HEK293 (cell line): ENCODE data around the gene GPR37.

Source experiments
- CTCF ChIA-PET: fragments of 350-600 bp; formaldehyde crosslinking; extraction: SDS; loops from one replicate; lab custom pipeline; 2021; ENCODE audit warnings: antibody characterized with exemption; lab: Yijun Ruan, JAX
- POLR2A ChIA-PET: fragments of 300-600 bp; formaldehyde crosslinking; extraction: SDS; loops from one replicate; lab custom pipeline; 2020; ENCODE audit warnings: antibody characterized with exemption, inconsistent platforms; lab: Yijun Ruan, JAX
- H3K27ac ChIP-seq: fragments of 200-500 bp; sonication (Bioruptor generic); 2 replicates; pipeline ENCODE4 v1.5.1; 2014; ENCODE audit warnings: low read depth, low read length, control low read depth, inconsistent platforms; ENCODE audit errors: extremely low read depth
- H3K36me3 ChIP-seq, 2 experiments: fragments of 200-500 bp in 1 of 2; sonication (Bioruptor generic) in 1 of 2; 1 replicate in 1 of 2; 2 replicates in 1 of 2; pipeline ENCODE4 v1.5.1; 2014 to 2017; ENCODE audit warnings: inconsistent platforms in 2 of 2, low read length in 2 of 2; ENCODE audit not compliant: control insufficient read depth in 2 of 2, insufficient read depth in 1 of 2
- H3K4me1 ChIP-seq: fragments of 200-500 bp; sonication (Bioruptor generic); 2 replicates; pipeline ENCODE4 v1.5.1; 2014; ENCODE audit warnings: mild to moderate bottlenecking, low read length, inconsistent platforms; ENCODE audit not compliant: control insufficient read depth, insufficient read depth
- H3K4me3 ChIP-seq: 2 replicates; pipeline ENCODE4 v1.5.1; 2011; ENCODE audit warnings: low read depth, mild to moderate bottlenecking, control low read depth, low read length, moderate library complexity
- H3K9me3 ChIP-seq: fragments of 200-500 bp; sonication (Bioruptor generic); 2 replicates; pipeline ENCODE4 v1.5.1; 2014; ENCODE audit warnings: low read depth, low read length, inconsistent platforms; ENCODE audit not compliant: control insufficient read depth, insufficient read depth
- ELK4 ChIP-seq: IDR thresholded peaks from 2 replicates; pipeline ENCODE4 v1.6.1; 2011; ENCODE audit warnings: mild to moderate bottlenecking, low read depth, low read length, borderline replicate concordance
- GLI2 ChIP-seq: fragments of 450-650 bp; formaldehyde crosslinking; IDR thresholded peaks from 2 replicates; pipeline ENCODE4; 2017; ENCODE audit warnings: missing biosample characterization, missing genetic modification characterization, low read depth, borderline replicate concordance
- KLF1 ChIP-seq: fragments of 450-650 bp; formaldehyde crosslinking; IDR thresholded peaks from 2 replicates; pipeline ENCODE4 v1.5.1; 2016; ENCODE audit warnings: missing biosample characterization, missing genetic modification characterization
- KLF9 ChIP-seq: fragments of 450-650 bp; formaldehyde crosslinking; IDR thresholded peaks from 2 replicates; pipeline ENCODE4 v1.5.1; 2016; ENCODE audit warnings: missing biosample characterization, missing genetic modification characterization, low read depth
- OSR2 ChIP-seq: fragments of 450-650 bp; formaldehyde crosslinking; IDR thresholded peaks from 2 replicates; pipeline ENCODE4 v1.5.1; 2016; ENCODE audit warnings: missing biosample characterization, missing genetic modification characterization
- PRDM10 ChIP-seq: fragments of 450-650 bp; formaldehyde crosslinking; IDR thresholded peaks from 2 replicates; pipeline ENCODE4 v1.5.1; 2016; ENCODE audit warnings: missing biosample characterization, missing genetic modification characterization
- SCRT2 ChIP-seq: fragments of 450-650 bp; formaldehyde crosslinking; IDR thresholded peaks from 2 replicates; pipeline ENCODE4 v1.5.1; 2016; ENCODE audit warnings: missing biosample characterization, missing genetic modification characterization
- ZBTB44 ChIP-seq: fragments of 450-650 bp; IDR thresholded peaks from 2 replicates; pipeline ENCODE4 v1.5.1; 2018; ENCODE audit warnings: missing biosample characterization, mild to moderate bottlenecking, missing genetic modification characterization
- ZFP41 ChIP-seq: fragments of 450-650 bp; formaldehyde crosslinking; IDR thresholded peaks from 2 replicates; pipeline ENCODE4 v1.5.1; 2016; ENCODE audit warnings: missing biosample characterization, missing genetic modification characterization, borderline replicate concordance
- ZNF10 ChIP-seq: fragments of 450-650 bp; formaldehyde crosslinking; IDR thresholded peaks from 2 replicates; pipeline ENCODE4 v1.5.1; 2017; ENCODE audit warnings: missing biosample characterization, missing genetic modification characterization
- ZNF121 ChIP-seq: fragments of 450-650 bp; formaldehyde crosslinking; IDR thresholded peaks from 2 replicates; pipeline ENCODE4 v1.5.1; 2016; ENCODE audit warnings: missing biosample characterization, missing genetic modification characterization
- ZNF148 ChIP-seq: fragments of 450-650 bp; formaldehyde crosslinking; IDR thresholded peaks from 2 replicates; pipeline ENCODE4 v1.5.0; 2017; ENCODE audit warnings: missing biosample characterization, missing genetic modification characterization, borderline replicate concordance
- ZNF223 ChIP-seq: fragments of 450-650 bp; formaldehyde crosslinking; IDR thresholded peaks from 2 replicates; pipeline ENCODE4 v1.5.1; 2016; ENCODE audit warnings: missing biosample characterization, missing genetic modification characterization
- ZNF239 ChIP-seq: fragments of 450-650 bp; formaldehyde crosslinking; IDR thresholded peaks from 2 replicates; pipeline ENCODE4 v1.5.1; 2016; ENCODE audit warnings: missing biosample characterization, missing genetic modification characterization
- ZNF280C ChIP-seq: fragments of 450-650 bp; formaldehyde crosslinking; IDR thresholded peaks from 2 replicates; pipeline ENCODE4 v1.5.1; 2016; ENCODE audit warnings: missing biosample characterization, missing genetic modification characterization
- ZNF596 ChIP-seq: fragments of 450-650 bp; IDR thresholded peaks from 2 replicates; pipeline ENCODE4 v1.5.0; 2018; ENCODE audit warnings: missing biosample characterization, mild to moderate bottlenecking, missing genetic modification characterization, moderate library complexity
- ZSCAN18 ChIP-seq: fragments of 450-650 bp; formaldehyde crosslinking; IDR thresholded peaks from 2 replicates; pipeline ENCODE4 v1.5.1; 2016; ENCODE audit warnings: missing biosample characterization, missing genetic modification characterization
- ZSCAN30 ChIP-seq: fragments of 450-650 bp; IDR thresholded peaks from 2 replicates; pipeline ENCODE4 v1.5.1; 2018; ENCODE audit warnings: missing biosample characterization, mild to moderate bottlenecking, missing genetic modification characterization, moderate library complexity

The GPR37 gene

GRCh38 chr7:124712017-124712416 is 53.6 kb downstream of the GPR37 start:
- H3K9me3 ChIP-seq: no peaks in the 10 kb centered on the region
- POLR2A ChIA-PET: no interaction called here
- CTCF ChIA-PET: interaction anchor here (0.7 kb wide), 1 partner anchor 118 kb away, joined by 5 read pairs; no protein-coding TSS in a partner anchor
- no peaks in the 10 kb centered on the region for H3K36me3 ChIP-seq
- H3K27ac ChIP-seq: no peak overlapping the region
- H3K4me3 ChIP-seq: no peak overlapping the region
- no peaks in the 10 kb centered on the region for H3K4me1 ChIP-seq
- no peak for TF ChIP-seq ZNF239
- TF ChIP-seq ZNF280C (tag by site-specific recombination): no peak
- no peak for TF ChIP-seq ZFP41 (tag by site-specific recombination)
- no peak for TF ChIP-seq ZSCAN30
- no peak for TF ChIP-seq KLF9
- TF ChIP-seq ZNF10 (tag by site-specific recombination): no peak
- TF ChIP-seq ZBTB44: no peak
- TF ChIP-seq ZNF148 (tag by site-specific recombination): no peak
- TF ChIP-seq ZNF121 (tag by site-specific recombination): no peak
- TF ChIP-seq GLI2 (tag by site-specific recombination): no peak
- TF ChIP-seq ZSCAN18 (tag by site-specific recombination): no peak
- no peak for TF ChIP-seq OSR2 (tag by site-specific recombination)
- no peak for TF ChIP-seq SCRT2 (tag by site-specific recombination)
- TF ChIP-seq ZNF223 (tag by site-specific recombination): no peak
- no peak for TF ChIP-seq PRDM10 (tag by site-specific recombination)
- no peak for TF ChIP-seq ZNF596 (tag by site-specific recombination)
- no peak for TF ChIP-seq ELK4
- no peak for TF ChIP-seq KLF1 (tag by site-specific recombination)
- TF ChIP-seq, all 188 proteins: peak for 0
